WTC11 (cell line): ENCODE results near the gene DOCK8.

Source experiments
- ATF3 ChIP-seq: sonication (generic); formaldehyde crosslinking; conservative IDR thresholded peaks from 2 replicates; pipeline ENCODE4 v1.8.1; 2022; ENCODE audit warnings: mild to moderate bottlenecking, missing genetic modification reagents
- CTCF ChIP-seq: fragments of 200-600 bp; IDR thresholded peaks from 2 replicates; pipeline ENCODE4 v1.8.0; 2022; ENCODE audit warnings: antibody characterized with exemption
- E2F1 ChIP-seq: sonication (generic); formaldehyde crosslinking; IDR thresholded peaks from 2 replicates; pipeline ENCODE4 v1.8.0; 2022; ENCODE audit warnings: mild to moderate bottlenecking, missing genetic modification reagents
- FOXP4 ChIP-seq: sonication (generic); formaldehyde crosslinking; IDR thresholded peaks from 2 replicates; pipeline ENCODE4 v1.8.0; 2022; ENCODE audit warnings: mild to moderate bottlenecking, missing genetic modification reagents
- HMGXB4 ChIP-seq: sonication (generic); formaldehyde crosslinking; IDR thresholded peaks from 2 replicates; pipeline ENCODE4 v1.8.1; 2023; ENCODE audit warnings: mild to moderate bottlenecking, moderate library complexity, missing genetic modification reagents
- JUN ChIP-seq: sonication (generic); formaldehyde crosslinking; IDR thresholded peaks from 2 replicates; pipeline ENCODE4 v1.8.0; 2023; ENCODE audit warnings: mild to moderate bottlenecking, missing genetic modification reagents
- NFE2L1 ChIP-seq: sonication (generic); formaldehyde crosslinking; IDR thresholded peaks from 2 replicates; pipeline ENCODE4 v1.8.1; 2023; ENCODE audit warnings: missing genetic modification reagents
- NR2C2 ChIP-seq: sonication (generic); formaldehyde crosslinking; IDR thresholded peaks from 2 replicates; pipeline ENCODE4 v1.8.0; 2022; ENCODE audit warnings: mild to moderate bottlenecking, missing genetic modification reagents
- SP1 ChIP-seq: sonication (generic); formaldehyde crosslinking; conservative IDR thresholded peaks from 2 replicates; pipeline ENCODE4 v1.8.1; 2022; ENCODE audit warnings: missing genetic modification reagents

GRCh38 chr9:286071-286740, 71.5 kb downstream of the DOCK8 start:
- TF ChIP-seq JUN (no peak), NR2C2 (CRISPR knock-in tag) (no peak), FOXP4 (CRISPR knock-in tag) (no peak), CTCF (no peak), SP1 (CRISPR knock-in tag) (no peak), HMGXB4 (CRISPR knock-in tag) (no peak), ATF3 (CRISPR knock-in tag) (no peak), E2F1 (no peak), NFE2L1 (CRISPR knock-in tag) (no peak)
